Measurements from ENCODE around the gene MAD1L1. TPM values are rescaled to one million over a fixed set of nuclear protein-coding genes. Genes with fewer than 3 reads are reported as not detected.

The MAD1L1 gene
- total and polyA plus RNA-seq, 4 donors: 43.0 to 54.9 (median 49.9) TPM

- Histone ChIP-seq H3K4me1 (ENCODE audit: control insufficient read depth in 5 of 5, insufficient read depth in 5 of 5, low read length in 5 of 5) (peaks cover 0 to 22% (median 3%) of the 10 kb centered on the region in 5 donors), H3K27ac (ENCODE audit: low read depth in 1 of 2, low read length in 1 of 2) (peak overlapping the region; percentile 62 to 72), H3K9ac (ENCODE audit: insufficient read depth in 1 of 2, low read length in 2 of 2) (no peak overlapping the region), H3K36me3 (ENCODE audit: control insufficient read depth in 4 of 4, insufficient read depth in 4 of 4, low read length in 4 of 4) (no peaks in the 10 kb centered on the region), H3K27me3 (ENCODE audit: control insufficient read depth in 3 of 3, insufficient read depth in 3 of 3, low read length in 2 of 3) (no peaks in the 10 kb centered on the region), H3K4me3 (no peak overlapping the region), H3K9me3 (ENCODE audit: control insufficient read depth in 4 of 4, insufficient read depth in 3 of 4, low read length in 3 of 4) (no peaks in the 10 kb centered on the region)
- TF ChIP-seq CTCF (IDR thresholded peaks at IDR 0.05; ENCODE audit: control extremely low read depth, extremely low read depth): no peak
- no peak for DNase-seq
- WGBS, 2 donors: 56 to 72% methylated on average over 9 to 10 of the region's 10 CpGs
- ATAC-seq (ENCODE audit: insufficient read depth, low FRiP score): no peak
Measured at GRCh38 chr7:2019461-2019710, 213.4 kb downstream of the MAD1L1 start.

GRCh38 chr7:2018569-2019460 is 213.9 kb downstream of the MAD1L1 start:
- TF ChIP-seq CTCF (IDR thresholded peaks at IDR 0.05; ENCODE audit: control extremely low read depth, extremely low read depth): no peak
- Histone ChIP-seq H3K4me1 (ENCODE audit: control insufficient read depth in 5 of 5, insufficient read depth in 5 of 5, low read length in 5 of 5) (peaks cover 0 to 22% (median 3%) of the 10 kb centered on the region in 5 donors), H3K9ac (ENCODE audit: insufficient read depth in 1 of 2, low read length in 2 of 2) (no peak overlapping the region), H3K27me3 (ENCODE audit: control insufficient read depth in 3 of 3, insufficient read depth in 3 of 3, low read length in 2 of 3) (no peaks in the 10 kb centered on the region), H3K9me3 (ENCODE audit: control insufficient read depth in 4 of 4, insufficient read depth in 3 of 4, low read length in 3 of 4) (no peaks in the 10 kb centered on the region), H3K27ac (ENCODE audit: low read depth in 1 of 2, low read length in 1 of 2) (peak overlapping the region; percentile 62 to 72), H3K36me3 (ENCODE audit: control insufficient read depth in 4 of 4, insufficient read depth in 4 of 4, low read length in 4 of 4) (no peaks in the 10 kb centered on the region), H3K4me3 (no peak overlapping the region)
- ATAC-seq (ENCODE audit: insufficient read depth, low FRiP score) (peak; percentile 67), DNase-seq (no peak)
- WGBS, 2 donors: 43 to 70% methylated on average over 28 of the region's 28 CpGs

GRCh38 chr7:2017914-2018568 is 214.7 kb downstream of the MAD1L1 start:
- H3K27ac ChIP-seq (ENCODE audit: low read depth in 1 of 2, low read length in 1 of 2): no peak overlapping the region
- H3K9ac ChIP-seq (ENCODE audit: insufficient read depth in 1 of 2, low read length in 2 of 2): no peak overlapping the region
- no peak overlapping the region for H3K4me3 ChIP-seq
- ATAC-seq (ENCODE audit: insufficient read depth, low FRiP score): no peak
- no peak for DNase-seq
- WGBS, 2 donors: 90% methylated on average over 28 of the region's 28 CpGs
- H3K27me3 ChIP-seq (ENCODE audit: control insufficient read depth in 3 of 3, insufficient read depth in 3 of 3, low read length in 2 of 3): no peaks in the 10 kb centered on the region
- peaks cover 0 to 7% (median 0%) of the 10 kb centered on the region in 4 donors for H3K36me3 ChIP-seq (ENCODE audit: control insufficient read depth in 4 of 4, insufficient read depth in 4 of 4, low read length in 4 of 4)
- TF ChIP-seq CTCF (IDR thresholded peaks at IDR 0.05; ENCODE audit: control extremely low read depth, extremely low read depth): no peak
- H3K4me1 ChIP-seq (ENCODE audit: control insufficient read depth in 5 of 5, insufficient read depth in 5 of 5, low read length in 5 of 5): peaks cover 0 to 26% (median 3%) of the 10 kb centered on the region in 5 donors
- H3K9me3 ChIP-seq (ENCODE audit: control insufficient read depth in 4 of 4, insufficient read depth in 3 of 4, low read length in 3 of 4): no peaks in the 10 kb centered on the region
